Liver (tissue), 3 donors: ENCODE results near the gene FCRL6.

Experiments used
- ATF3 ChIP-seq: IDR thresholded peaks from 2 replicates; pipeline ENCODE4 v1.6.1; 2016; ENCODE audit warnings: antibody characterized with exemption
- CTCF ChIP-seq: fragments of 150-350 bp; IDR thresholded peaks from 2 replicates; pipeline ENCODE4 v1.5.1; 2017; ENCODE audit warnings: improper control_type of control experiment, low read depth, low read length; ENCODE audit not compliant: missing input control
- TAF1 ChIP-seq: conservative IDR thresholded peaks from 2 replicates; pipeline ENCODE4 v1.6.1; 2016; ENCODE audit warnings: antibody characterized with exemption, mild to moderate bottlenecking
- TF ChIP-seq, protein P1 (sequence below): IDR thresholded peaks from 2 replicates; pipeline ENCODE4 v1.6.1; 2016; ENCODE audit warnings: antibody characterized with exemption, mild to moderate bottlenecking
- donor health status: healthy.
- donor health status: healthy.

DNA sequence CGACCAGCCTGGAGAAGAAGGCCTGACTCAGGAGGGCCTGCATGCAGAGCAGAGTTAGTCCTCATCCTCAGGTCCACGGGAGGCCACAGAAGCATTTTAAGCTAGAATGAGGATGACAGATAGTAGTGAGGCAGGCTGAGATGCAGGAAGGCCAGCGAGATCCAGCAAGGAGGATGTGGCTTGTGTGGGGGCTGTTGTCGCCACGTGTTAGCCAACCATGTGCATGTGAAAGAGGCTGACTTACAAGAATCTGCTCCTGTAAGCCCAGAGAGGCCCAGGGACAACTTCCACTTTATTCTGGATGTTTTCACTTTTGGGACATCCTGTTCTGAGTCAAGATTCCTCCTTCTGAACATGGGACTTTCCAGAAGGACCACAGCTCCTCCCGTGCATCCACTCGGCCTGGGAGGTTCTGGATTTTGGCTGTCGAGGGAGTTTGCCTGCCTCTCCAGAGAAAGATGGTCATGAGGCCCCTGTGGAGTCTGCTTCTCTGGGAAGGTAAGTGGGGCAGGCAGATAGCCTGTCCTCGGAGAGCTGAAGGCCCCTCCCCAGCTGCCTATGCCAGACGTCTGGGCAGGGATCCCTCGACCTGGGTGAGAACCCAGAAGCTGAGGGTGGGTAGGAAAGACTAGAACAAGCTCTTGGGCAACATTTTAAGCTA, 24.4 kb downstream of the FCRL6 start, which contains the start of gene SLAMF8:
- TF ChIP-seq CTCF, result no peak
- no peak for TF ChIP-seq TAF1
- TF ChIP-seq ATF3, result no peak
- TF ChIP-seq, protein P1, sequence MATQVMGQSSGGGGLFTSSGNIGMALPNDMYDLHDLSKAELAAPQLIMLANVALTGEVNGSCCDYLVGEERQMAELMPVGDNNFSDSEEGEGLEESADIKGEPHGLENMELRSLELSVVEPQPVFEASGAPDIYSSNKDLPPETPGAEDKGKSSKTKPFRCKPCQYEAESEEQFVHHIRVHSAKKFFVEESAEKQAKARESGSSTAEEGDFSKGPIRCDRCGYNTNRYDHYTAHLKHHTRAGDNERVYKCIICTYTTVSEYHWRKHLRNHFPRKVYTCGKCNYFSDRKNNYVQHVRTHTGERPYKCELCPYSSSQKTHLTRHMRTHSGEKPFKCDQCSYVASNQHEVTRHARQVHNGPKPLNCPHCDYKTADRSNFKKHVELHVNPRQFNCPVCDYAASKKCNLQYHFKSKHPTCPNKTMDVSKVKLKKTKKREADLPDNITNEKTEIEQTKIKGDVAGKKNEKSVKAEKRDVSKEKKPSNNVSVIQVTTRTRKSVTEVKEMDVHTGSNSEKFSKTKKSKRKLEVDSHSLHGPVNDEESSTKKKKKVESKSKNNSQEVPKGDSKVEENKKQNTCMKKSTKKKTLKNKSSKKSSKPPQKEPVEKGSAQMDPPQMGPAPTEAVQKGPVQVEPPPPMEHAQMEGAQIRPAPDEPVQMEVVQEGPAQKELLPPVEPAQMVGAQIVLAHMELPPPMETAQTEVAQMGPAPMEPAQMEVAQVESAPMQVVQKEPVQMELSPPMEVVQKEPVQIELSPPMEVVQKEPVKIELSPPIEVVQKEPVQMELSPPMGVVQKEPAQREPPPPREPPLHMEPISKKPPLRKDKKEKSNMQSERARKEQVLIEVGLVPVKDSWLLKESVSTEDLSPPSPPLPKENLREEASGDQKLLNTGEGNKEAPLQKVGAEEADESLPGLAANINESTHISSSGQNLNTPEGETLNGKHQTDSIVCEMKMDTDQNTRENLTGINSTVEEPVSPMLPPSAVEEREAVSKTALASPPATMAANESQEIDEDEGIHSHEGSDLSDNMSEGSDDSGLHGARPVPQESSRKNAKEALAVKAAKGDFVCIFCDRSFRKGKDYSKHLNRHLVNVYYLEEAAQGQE, result no peak
